DMS153 treated with DMSO at 0.1 percent for 48 hours (cell line): ENCODE measurements around the gene MUSTN1.

Experiments used
- DNase-seq: peaks from one replicate; lab custom pipeline; 2025; ENCODE audit not compliant: unreplicated experiment; lab: John Stamatoyannopoulos, UW

The MUSTN1 gene

GRCh38 chr3:52787672-52788625, 46.9 kb downstream of the MUSTN1 start:
- no peak for DNase-seq

- DNase-seq: no peak
Measured at GRCh38 chr3:52787246-52787645, 47.6 kb downstream of the MUSTN1 start.

GRCh38 chr3:52786330-52787215, 48.2 kb downstream of the MUSTN1 start:
- no peak for DNase-seq

- DNase-seq: no peak
Measured at GRCh38 chr3:52784931-52785590, 49.8 kb downstream of the MUSTN1 start.

- no peak for DNase-seq
Measured at GRCh38 chr3:52784021-52784621, 50.7 kb downstream of the MUSTN1 start.

GRCh38 chr3:52783211-52783555, 51.6 kb downstream of the MUSTN1 start:
- DNase-seq: no peak
